DND-41 (cell line): ENCODE results near the gene C1orf35.

Experiments used
- ATAC-seq: fragments of 200-7000 bp; cut with Tn5 transposase; 3 replicates; pipeline ENCODE4 v1.9.1; 2021; ENCODE audit warnings: low read depth; ENCODE audit not compliant: insufficient read depth
- DNase-seq: peaks from one replicate; pipeline ENCODE4 v3.0.0-alpha.2; 2020
- H2AFZ ChIP-seq: 2 replicates; pipeline ENCODE4 v1.6.0; 2012; ENCODE audit warnings: low read depth, low read length
- H3K27ac ChIP-seq: 2 replicates; pipeline ENCODE4 v1.5.1; 2012; ENCODE audit warnings: low read length, inconsistent platforms
- H3K27me3 ChIP-seq: fragments of 200-600 bp; sonication (generic); 2 replicates; pipeline ENCODE4 v1.6.0; 2012; ENCODE audit warnings: low read length, mild to moderate bottlenecking, inconsistent platforms; ENCODE audit not compliant: insufficient read depth, poor library complexity
- H3K36me3 ChIP-seq: 2 replicates; pipeline ENCODE4 v1.5.1; 2012; ENCODE audit warnings: low read length, inconsistent platforms; ENCODE audit not compliant: insufficient read depth
- H3K4me1 ChIP-seq: 2 replicates; pipeline ENCODE4 v1.5.1; 2012; ENCODE audit warnings: mild to moderate bottlenecking, low read length; ENCODE audit not compliant: insufficient read depth
- H3K4me2 ChIP-seq: 2 replicates; pipeline ENCODE4 v1.6.0; 2012; ENCODE audit warnings: mild to moderate bottlenecking, moderate library complexity, low read length, inconsistent platforms; ENCODE audit not compliant: insufficient read depth
- H3K4me3 ChIP-seq, 2 experiments: fragments of 200-600 bp in 1 of 2; shearing (Covaris generic) in 1 of 2; 2 replicates each; pipeline ENCODE4 v1.5.1; 2012 to 2016; ENCODE audit warnings: inconsistent platforms in 2 of 2, low read length in 2 of 2, mild to moderate bottlenecking in 2 of 2, low read depth in 1 of 2, moderate library complexity in 1 of 2
- H3K79me2 ChIP-seq: 2 replicates; pipeline ENCODE4 v1.6.0; 2012; ENCODE audit warnings: low read length, inconsistent platforms; ENCODE audit not compliant: insufficient read depth
- H3K9ac ChIP-seq: 2 replicates; pipeline ENCODE4 v1.6.0; 2012; ENCODE audit warnings: low read depth, mild to moderate bottlenecking, inconsistent platforms, low read length, moderate library complexity
- H3K9me3 ChIP-seq: 2 replicates; pipeline ENCODE4 v1.5.1; 2012; ENCODE audit warnings: low read length, moderate library complexity, mild to moderate bottlenecking, inconsistent platforms; ENCODE audit not compliant: insufficient read depth, severe bottlenecking
- H4K20me1 ChIP-seq: 2 replicates; pipeline ENCODE4 v1.6.0; 2012; ENCODE audit warnings: low read length; ENCODE audit not compliant: insufficient read depth
- CTCF ChIP-seq: IDR thresholded peaks from 2 replicates; pipeline ENCODE4 v1.5.1; 2012; ENCODE audit warnings: borderline replicate concordance, low read length, moderate library complexity, mild to moderate bottlenecking; ENCODE audit not compliant: poor library complexity, severe bottlenecking; ENCODE audit errors: extremely low read depth
- EZH2 ChIP-seq: IDR thresholded peaks from 3 replicates; pipeline ENCODE4 v1.6.1; 2012; ENCODE audit warnings: borderline replicate concordance, low read depth, mild to moderate bottlenecking, moderate library complexity, low read length, inconsistent platforms; ENCODE audit not compliant: severe bottlenecking

C1orf35 gene

GRCh38 chr1:228066416-228066815, 36.7 kb downstream of the C1orf35 start:
- no peaks in the 10 kb centered on the region for H3K79me2 ChIP-seq
- TF ChIP-seq EZH2 (no peak), CTCF (no peak)
- H3K4me3 ChIP-seq = no peak overlapping the region
- H3K4me2 ChIP-seq = no peak overlapping the region
- no peaks in the 10 kb centered on the region for H3K36me3 ChIP-seq
- no peaks in the 10 kb centered on the region for H3K9me3 ChIP-seq
- ATAC-seq (no peak), DNase-seq (no peak)
- peaks cover 4% of the 10 kb centered on the region for H4K20me1 ChIP-seq
- H2AFZ ChIP-seq = no peak overlapping the region
- no peak overlapping the region for H3K9ac ChIP-seq
- no peaks in the 10 kb centered on the region for H3K27me3 ChIP-seq
- H3K4me1 ChIP-seq = no peaks in the 10 kb centered on the region
- H3K27ac ChIP-seq = no peak overlapping the region

GRCh38 chr1:228065543-228066347, 37.4 kb downstream of the C1orf35 start:
- DNase-seq (no peak), ATAC-seq (no peak)
- no peak overlapping the region for H3K9ac ChIP-seq
- H3K79me2 ChIP-seq = no peaks in the 10 kb centered on the region
- no peak overlapping the region for H2AFZ ChIP-seq
- peaks cover 4% of the 10 kb centered on the region for H4K20me1 ChIP-seq
- H3K27ac ChIP-seq = no peak overlapping the region
- H3K9me3 ChIP-seq = no peaks in the 10 kb centered on the region
- no peak overlapping the region for H3K4me2 ChIP-seq
- no peaks in the 10 kb centered on the region for H3K36me3 ChIP-seq
- TF ChIP-seq EZH2 (no peak), CTCF (no peak)
- no peaks in the 10 kb centered on the region for H3K27me3 ChIP-seq
- no peaks in the 10 kb centered on the region for H3K4me1 ChIP-seq
- H3K4me3 ChIP-seq = no peak overlapping the region

- no peak for ATAC-seq
- H3K4me3 ChIP-seq = no peak overlapping the region
- TF ChIP-seq EZH2 (no peak), CTCF (no peak)
Observed at GRCh38 chr1:228064741-228065542, 38.2 kb downstream of the C1orf35 start.

More at GRCh38 chr1:228064741-228065542, 38.2 kb downstream of the C1orf35 start:
- no peak for DNase-seq
- H4K20me1 ChIP-seq = peaks cover 4% of the 10 kb centered on the region
- H3K79me2 ChIP-seq = no peaks in the 10 kb centered on the region
- H3K36me3 ChIP-seq = no peaks in the 10 kb centered on the region
- H2AFZ ChIP-seq = no peak overlapping the region
- H3K27ac ChIP-seq = no peak overlapping the region
- H3K4me2 ChIP-seq = no peak overlapping the region
- no peaks in the 10 kb centered on the region for H3K9me3 ChIP-seq
- H3K4me1 ChIP-seq = no peaks in the 10 kb centered on the region
- H3K9ac ChIP-seq = no peak overlapping the region
- H3K27me3 ChIP-seq = no peaks in the 10 kb centered on the region
